Neuronal stem cell (in vitro differentiated cells): Measurements from ENCODE around the gene SCEL. TPM values are rescaled to one million over a fixed set of nuclear protein-coding genes. Genes with fewer than 3 reads are reported as not detected.

Experiments
- DNase-seq: peaks from one replicate; pipeline ENCODE4 v3.0.0-alpha.2; 2013; ENCODE audit warnings: low spot score
- H2AFZ ChIP-seq: one replicate; pipeline ENCODE4 v1.6.1; 2013; ENCODE audit warnings: mild to moderate bottlenecking, low read length, inconsistent platforms
- H2AK5ac ChIP-seq: 2 replicates; pipeline ENCODE4 v1.6.1; 2013; ENCODE audit warnings: low read depth, mild to moderate bottlenecking, inconsistent platforms, low read length, moderate library complexity, mixed read lengths
- H2BK120ac ChIP-seq: 2 replicates; pipeline ENCODE4 v1.6.1; 2013; ENCODE audit warnings: low read depth, mild to moderate bottlenecking, inconsistent platforms, low read length, moderate library complexity, mixed read lengths
- H2BK12ac ChIP-seq: one replicate; pipeline ENCODE4 v1.6.1; 2013; ENCODE audit warnings: low read length, inconsistent platforms
- H2BK15ac ChIP-seq: 2 replicates; pipeline ENCODE4 v1.6.1; 2013; ENCODE audit warnings: mild to moderate bottlenecking, low read length, inconsistent platforms, mixed read lengths
- H2BK5ac ChIP-seq: one replicate; pipeline ENCODE4 v1.6.1; 2013; ENCODE audit warnings: inconsistent platforms, mild to moderate bottlenecking, low read length, moderate library complexity
- H3K14ac ChIP-seq: one replicate; pipeline ENCODE4 v1.6.1; 2013; ENCODE audit warnings: low read length, inconsistent platforms
- H3K18ac ChIP-seq: 2 replicates; pipeline ENCODE4 v1.6.1; 2013; ENCODE audit warnings: low read length, inconsistent platforms
- H3K23ac ChIP-seq: 2 replicates; pipeline ENCODE4 v1.6.1; 2013; ENCODE audit warnings: low read depth, mild to moderate bottlenecking, mixed read lengths, low read length, inconsistent platforms; ENCODE audit not compliant: poor library complexity
- H3K27ac ChIP-seq: replicated peaks from 3 replicates; pipeline ENCODE4 v1.5.1; 2013; ENCODE audit warnings: low read length, inconsistent platforms
- H3K27me3 ChIP-seq, 3 experiments: 2 replicates each; pipeline ENCODE4 v1.6.1; 2013; ENCODE audit warnings: low read length in 3 of 3, mild to moderate bottlenecking in 2 of 3, inconsistent platforms in 1 of 3, low read depth in 1 of 3, mixed read lengths in 1 of 3, moderate library complexity in 1 of 3; ENCODE audit not compliant: control insufficient read depth in 3 of 3, insufficient read depth in 3 of 3
- H3K36me3 ChIP-seq, 2 donors: replicated peaks in 1 of 2; 2 replicates each; pipeline ENCODE4 v1.6.1; 2013; ENCODE audit warnings: low read length in 2 of 2; ENCODE audit not compliant: control insufficient read depth in 2 of 2, insufficient read depth in 2 of 2
- H3K4ac ChIP-seq: 2 replicates; pipeline ENCODE4 v1.6.1; 2013; ENCODE audit warnings: inconsistent platforms, mild to moderate bottlenecking, low read length, moderate library complexity
- H3K4me1 ChIP-seq, 2 donors: 1 replicate in 1 of 2; 2 replicates in 1 of 2; pipeline ENCODE4 v1.6.1; 2013; ENCODE audit warnings: low read length in 2 of 2, low read depth in 1 of 2; ENCODE audit not compliant: control insufficient read depth in 2 of 2, insufficient read depth in 1 of 2
- H3K4me2 ChIP-seq: one replicate; pipeline ENCODE4 v1.6.1; 2013; ENCODE audit warnings: mild to moderate bottlenecking, low read length, inconsistent platforms; ENCODE audit not compliant: insufficient read depth, poor library complexity, severe bottlenecking
- H3K4me3 ChIP-seq, 2 donors: 2 replicates each; pipeline ENCODE4 v1.5.1; 2013; ENCODE audit warnings: low read length in 2 of 2, mild to moderate bottlenecking in 2 of 2, inconsistent platforms in 1 of 2, moderate library complexity in 1 of 2
- H3K79me1 ChIP-seq: one replicate; pipeline ENCODE4 v1.6.1; 2013; ENCODE audit warnings: low read depth, mild to moderate bottlenecking, inconsistent platforms, low read length, moderate library complexity
- H3K9ac ChIP-seq: one replicate; pipeline ENCODE4 v1.6.1; 2013; ENCODE audit warnings: mild to moderate bottlenecking, low read depth, low read length, inconsistent platforms; ENCODE audit not compliant: poor library complexity
- H3K9me3 ChIP-seq, 2 donors: replicated peaks in 1 of 2; 2 replicates each; pipeline versions ENCODE3 to v1.6.1; 2013; ENCODE audit warnings: low read length in 2 of 2, mild to moderate bottlenecking in 2 of 2, inconsistent platforms in 1 of 2, low read depth in 1 of 2, mixed read lengths in 1 of 2, moderate library complexity in 1 of 2; ENCODE audit not compliant: control insufficient read depth in 2 of 2, insufficient read depth in 1 of 2
- H4K8ac ChIP-seq: one replicate; pipeline ENCODE4 v1.6.1; 2013; ENCODE audit warnings: low read depth, mild to moderate bottlenecking, inconsistent platforms, low read length, moderate library complexity
- H4K91ac ChIP-seq: one replicate; pipeline ENCODE4 v1.6.1; 2013; ENCODE audit warnings: low read length, low read depth, mild to moderate bottlenecking, inconsistent platforms; ENCODE audit not compliant: poor library complexity
- WGBS, 2 donors: extraction: QIAGEN DNeasy Blood & Tissue Kit; methylation state at CpG; one replicate each; pipeline ENCODE4 v1.1.7; 2013; ENCODE audit warnings: missing lambda C conversion rate in 2 of 2, mixed read lengths in 1 of 2; ENCODE audit not compliant: insufficient read length in 2 of 2, insufficient replicate concordance in 1 of 2; ENCODE audit errors: extremely low coverage in 2 of 2; 5-methylcytosine and 5-hydroxymethylcytosine counted together
- small RNA-seq: library from polyadenylated mRNA; stranded (forward); fragments of <200 nt; extraction: miRNeasy Mini kit (QIAGEN cat#:217004); gene quantifications from one replicate; pipeline ENCODE3, GENCODE V24; 2013; ENCODE audit not compliant: insufficient read depth

SCEL gene

DNA sequence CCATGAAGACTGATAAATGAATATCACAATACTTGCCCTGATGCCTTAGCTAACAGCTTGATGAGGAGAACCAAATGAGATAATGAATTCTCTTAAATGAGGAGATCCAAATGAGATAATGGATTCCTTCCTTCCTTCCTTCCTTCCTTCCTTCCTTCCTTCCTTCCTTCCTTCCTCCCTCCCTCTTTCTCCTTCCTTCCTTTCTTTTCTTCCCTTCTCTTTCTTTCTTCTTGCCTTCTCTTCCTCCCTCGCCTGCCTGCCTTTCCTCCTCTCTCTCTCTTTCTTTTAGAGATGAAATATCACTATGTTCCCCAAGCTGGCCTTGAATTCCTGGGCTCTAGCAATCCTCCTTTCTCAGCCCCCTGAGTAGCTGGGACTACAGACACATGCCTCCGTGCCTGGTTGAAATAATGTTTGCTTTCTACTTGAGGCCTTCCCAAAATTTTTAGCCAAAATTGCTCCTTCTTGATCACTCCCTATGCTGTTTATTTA lies 158.0 kb downstream of the SCEL start:
- Histone ChIP-seq H3K4me2 (no peak overlapping the region), H2BK12ac (no peak overlapping the region), H4K91ac (no peak overlapping the region), H3K9ac (no peak overlapping the region), H2AFZ (no peak overlapping the region), H2AK5ac (no peak overlapping the region), H3K27ac (no peak overlapping the region), H4K8ac (no peak overlapping the region), H2BK5ac (no peak overlapping the region), H3K4me3 (no peak overlapping the region), H3K4ac (no peak overlapping the region), H2BK120ac (no peak overlapping the region), H3K14ac (no peak overlapping the region), H2BK15ac (no peak overlapping the region), H3K36me3 (no peaks in the 10 kb centered on the region), H3K27me3 (no peaks in the 10 kb centered on the region), H3K4me1 (peaks cover 0 to 18% of the 10 kb centered on the region in 2 donors), H3K18ac (no peak overlapping the region), H3K23ac (no peak overlapping the region), H3K9me3 (no peaks in the 10 kb centered on the region), H3K79me1 (peaks cover 2% of the 10 kb centered on the region)
- WGBS, 2 donors: no CpG with 5 or more reads among the region's 2 CpGs
- DNase-seq: no peak

Small RNA genes lying within 50 kb of the gene (small RNA-seq; reads per million reads assigned to genes)
- not detected for gene RNY3P7
- not detected for gene SPTLC1P5
